HepG2 (cell line): ENCODE data around the gene FETUB. TPM values are rescaled to one million over a fixed set of nuclear protein-coding genes. Genes with fewer than 3 reads are reported as not detected.

ENCODE experiments used
- ATAC-seq: fragments of 200-7000 bp; cut with Tn5 transposase; 3 replicates; pipeline ENCODE4 v1.9.1; 2020; ENCODE audit warnings: mild to moderate bottlenecking, moderate library complexity
- BruUV-seq: library from RNA; stranded (reverse); fragments of 400-500 nt; replicated peaks from 2 replicates; lab custom pipeline; 2021; lab: Mats Ljungman, UMichigan
- CTCF ChIA-PET: fragments of 300-600 bp; formaldehyde crosslinking; extraction: SDS; loops from one replicate; lab custom pipeline; 2021; ENCODE audit warnings: low total read pairs, inconsistent platforms, low intra/inter-chr PET ratio; lab: Yijun Ruan, JAX
- POLR2A ChIA-PET: fragments of 350-600 bp; sonication (Branson Sonifier 250); formaldehyde crosslinking; loops from one replicate; lab custom pipeline; 2020; ENCODE audit warnings: antibody characterized with exemption, inconsistent platforms; lab: Yijun Ruan, JAX
- DNase-seq: peaks from one replicate; pipeline ENCODE4 v3.0.0-alpha.2; 2015; ENCODE audit warnings: low spot score
- FAIRE-seq: peaks from 3 replicates; lab custom pipeline; 2011; peaks lifted over from hg19 to GRCh38; lab: Jason Lieb, UNC
- H2AFZ ChIP-seq: one replicate; pipeline ENCODE4 v1.6.1; 2011; ENCODE audit warnings: low read length, inconsistent platforms
- H3K27ac ChIP-seq: fragments of 300-600 bp; 3 replicates; pipeline ENCODE4 v1.8.0; 2011; ENCODE audit warnings: mixed run types, mild to moderate bottlenecking, mixed read lengths, low read length, inconsistent platforms; ENCODE audit not compliant: insufficient read depth; ENCODE audit errors: extremely low read length
- H3K27me3 ChIP-seq, 2 experiments: fragments of 200-600 bp in 1 of 2; 2 replicates in 1 of 2; 3 replicates in 1 of 2; pipeline versions ENCODE4 v1.6.0 to v1.8.0; 2011; ENCODE audit warnings: low read length in 2 of 2, mild to moderate bottlenecking in 2 of 2, moderate library complexity in 2 of 2, inconsistent platforms in 1 of 2; ENCODE audit not compliant: insufficient read depth in 2 of 2, control insufficient read depth in 1 of 2
- H3K36me3 ChIP-seq, 2 experiments: fragments of 200-600 bp in 1 of 2; replicated peaks in 1 of 2; 2 replicates in 1 of 2; 3 replicates in 1 of 2; pipeline versions ENCODE4 v1.5.1 to v1.8.0; 2011; ENCODE audit warnings: low read length in 2 of 2, inconsistent platforms in 1 of 2; ENCODE audit not compliant: insufficient read depth in 2 of 2, control insufficient read depth in 1 of 2
- H3K4me1 ChIP-seq: 2 replicates; pipeline ENCODE4 v1.5.1; 2012; ENCODE audit warnings: low read length, inconsistent platforms; ENCODE audit not compliant: insufficient read depth
- H3K4me2 ChIP-seq: 2 replicates; pipeline ENCODE4 v1.6.0; 2011; ENCODE audit warnings: low read depth, low read length, inconsistent platforms
- H3K4me3 ChIP-seq, 3 experiments: fragments of 200-600 bp in 1 of 3; sonication (generic), shearing (Covaris generic) in 1 of 3; replicated peaks in 1 of 3; 2 replicates each; pipeline ENCODE4 v1.5.1; 2011 to 2016; ENCODE audit warnings: low read length in 3 of 3, inconsistent platforms in 2 of 3, low read depth in 2 of 3, mild to moderate bottlenecking in 2 of 3, control low read depth in 1 of 3, mixed read lengths in 1 of 3; ENCODE audit not compliant: insufficient read depth in 1 of 3
- H3K79me2 ChIP-seq: one replicate; pipeline ENCODE4 v1.6.1; 2011; ENCODE audit warnings: low read length, inconsistent platforms; ENCODE audit not compliant: insufficient read depth
- H3K9ac ChIP-seq: 2 replicates; pipeline ENCODE4 v1.6.0; 2011; ENCODE audit warnings: mild to moderate bottlenecking, low read depth, low read length, inconsistent platforms; ENCODE audit not compliant: insufficient read depth
- H3K9me3 ChIP-seq: 2 replicates; pipeline ENCODE4 v1.5.1; 2012; ENCODE audit warnings: mild to moderate bottlenecking, low read length
- H4K20me1 ChIP-seq: 2 replicates; pipeline ENCODE4 v1.6.0; 2011; ENCODE audit warnings: inconsistent platforms, mild to moderate bottlenecking, low read length, moderate library complexity; ENCODE audit not compliant: insufficient read depth
- AGO1 ChIP-seq: fragments of 200-400 bp; formaldehyde crosslinking; IDR thresholded peaks from 2 replicates; pipeline ENCODE4 v1.6.1; 2017; ENCODE audit warnings: mild to moderate bottlenecking, low read depth, low read length, moderate library complexity; ENCODE audit not compliant: poor library complexity, severe bottlenecking
- BCL6 ChIP-seq: IDR thresholded peaks from 2 replicates; pipeline ENCODE4 v1.6.1; 2016; ENCODE audit warnings: missing genetic modification reagents, missing compliant biosample characterization
- HNRNPH1 ChIP-seq: fragments of 200-400 bp; formaldehyde crosslinking; optimal IDR thresholded peaks from 2 replicates; pipeline ENCODE3; 2017; ENCODE audit warnings: mild to moderate bottlenecking, low read depth, low read length
- MXD3 ChIP-seq: IDR thresholded peaks from 2 replicates; pipeline ENCODE4 v1.6.1; 2016; ENCODE audit warnings: mild to moderate bottlenecking, missing biosample characterization, missing genetic modification reagents
- NR2F1 ChIP-seq, 2 experiments: fragments of 450-650 bp in 1 of 2; formaldehyde crosslinking in 1 of 2; IDR thresholded peaks; 2 replicates each; pipeline versions ENCODE4 v1.5.0 to v1.6.1; 2016 to 2020; ENCODE audit warnings: mild to moderate bottlenecking in 1 of 2, missing compliant biosample characterization in 1 of 2, missing genetic modification reagents in 1 of 2, moderate library complexity in 1 of 2
- PRDM15 ChIP-seq: sonication (generic); formaldehyde crosslinking; IDR thresholded peaks from 2 replicates; pipeline ENCODE4 v1.4.0; 2020; ENCODE audit warnings: missing genetic modification reagents
- ZKSCAN8 ChIP-seq: IDR thresholded peaks from 2 replicates; pipeline ENCODE4 v1.6.1; 2016; ENCODE audit warnings: borderline replicate concordance, missing genetic modification reagents, missing compliant biosample characterization
- ZNF160 ChIP-seq: sonication (generic); formaldehyde crosslinking; IDR thresholded peaks from 2 replicates; pipeline ENCODE4 v1.8.0; 2022; ENCODE audit warnings: mild to moderate bottlenecking, inconsistent platforms, missing genetic modification reagents
- ZNF713 ChIP-seq: sonication (generic); formaldehyde crosslinking; IDR thresholded peaks from 2 replicates; pipeline ENCODE4 v1.4.0; 2020; ENCODE audit warnings: mild to moderate bottlenecking, missing genetic modification reagents
- ZNF780A ChIP-seq: sonication (generic); formaldehyde crosslinking; IDR thresholded peaks from 2 replicates; pipeline ENCODE4 v1.8.0; 2022; ENCODE audit warnings: mild to moderate bottlenecking, missing genetic modification reagents, moderate library complexity
- WGBS: methylation state at CpG from one replicate; pipeline ENCODE4 v1.1.6; 2017; ENCODE audit warnings: low lambda C conversion rate; 5-methylcytosine and 5-hydroxymethylcytosine counted together
- in situ Hi-C: cut with HindIII; loops from 2 replicates; pipeline ENCODE4 v1.10.0; 2017; ENCODE audit warnings: low pct_unique_long_range_greater_than_20kb; ENCODE audit not compliant: extremely low pct_ligation_motif_present
- intact Hi-C: fragments of 100-400 bp; cut with micrococcal nuclease; formaldehyde crosslinking; loops from one replicate; pipeline ENCODE4 v1.10.0; 2022; ENCODE audit not compliant: unreplicated experiment
- polyA plus RNA-seq, 8 experiments: library from polyadenylated mRNA; depleted of rRNA in 3 of 8; stranded (reverse) in 7 of 8; unstranded in 1 of 8; fragments of >200 nt; fragmentation: Illumina TruSeq in 4 of 8; extraction: Trizol in 4 of 8; gene quantifications; 2 replicates each; pipeline versions ENCODE4 v1.2.1 to v1.2.3, GENCODE V29; 2011 to 2016; ENCODE audit warnings: low read depth in 4 of 8, missing spikeins in 1 of 8, mixed read lengths in 1 of 8; ENCODE audit not compliant: insufficient read depth in 1 of 8
- total RNA-seq, 5 experiments: library from RNA; depleted of rRNA; stranded (reverse); fragments of >200 nt; fragmentation: Illumina TruSeq; extraction: Trizol; gene quantifications; 2 replicates each; pipeline ENCODE4 v1.2.3, GENCODE V29; 2016; ENCODE audit warnings: low read depth in 1 of 5
- TF ChIP-seq, protein P1 (sequence below): sonication (generic); formaldehyde crosslinking; IDR thresholded peaks from 2 replicates; pipeline ENCODE4 v1.4.0; 2020; ENCODE audit warnings: missing genetic modification reagents
- TF ChIP-seq, protein P2 (sequence below): IDR thresholded peaks from 2 replicates; pipeline ENCODE4 v1.6.1; 2016; ENCODE audit warnings: low read depth
- TF ChIP-seq, protein P3 (sequence below): sonication (generic); formaldehyde crosslinking; IDR thresholded peaks from 2 replicates; pipeline ENCODE4 v1.4.0; 2020; ENCODE audit warnings: missing genetic modification reagents, borderline replicate concordance

Gene FETUB
- total and polyA plus RNA-seq, 2 of the 13 experiments (the other 11 are each of a cell fraction or from before 2014, with no cell fraction given) = 2.1 to 4.4 TPM

DNA sequence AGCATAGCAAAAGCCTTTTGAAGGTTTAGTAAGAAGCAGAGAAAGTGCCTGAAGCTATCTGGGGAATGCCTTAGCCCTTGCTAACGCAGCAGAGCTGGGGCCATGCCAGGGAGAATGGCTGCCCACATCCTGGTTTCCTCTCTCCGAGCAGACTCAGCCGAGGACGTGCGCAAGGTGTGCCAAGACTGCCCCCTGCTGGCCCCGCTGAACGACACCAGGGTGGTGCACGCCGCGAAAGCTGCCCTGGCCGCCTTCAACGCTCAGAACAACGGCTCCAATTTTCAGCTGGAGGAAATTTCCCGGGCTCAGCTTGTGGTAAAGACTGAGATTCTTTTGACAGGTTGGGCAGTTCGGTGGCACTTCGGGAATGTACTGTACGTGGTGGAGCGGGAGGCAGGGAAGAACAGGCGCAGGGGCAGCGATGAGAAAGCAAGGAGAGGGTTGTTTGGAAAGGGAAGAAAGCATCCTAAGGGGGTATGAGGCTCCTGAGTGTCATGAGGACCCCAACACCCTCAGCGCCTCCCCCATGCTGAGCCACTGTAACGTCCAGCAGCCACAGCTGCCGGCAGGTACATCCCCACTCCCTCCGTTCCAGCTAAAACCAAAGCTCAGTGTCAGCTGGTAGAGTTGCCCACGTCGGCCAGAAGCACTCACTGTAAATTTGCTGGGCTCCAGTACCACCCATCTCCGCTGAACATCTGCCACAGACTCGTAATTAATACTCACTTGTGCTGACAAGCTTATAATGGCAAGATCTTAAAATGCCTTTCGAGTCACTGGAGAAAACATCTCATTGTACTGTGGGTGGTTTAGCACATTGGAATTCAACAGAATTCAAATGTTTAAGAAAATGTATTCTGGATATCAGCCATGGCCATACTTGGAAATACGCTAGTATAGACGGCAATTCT, 22.9 kb upstream of the FETUB start:
- 0 out of 6 replicates have a peak overlapping the region, but pooled peaks of 1 of the 3 experiments have one; percentile 17 for H3K4me3 ChIP-seq
- POLR2A ChIA-PET = interaction anchor here (0.9 to 27.1 kb wide), 14 partner anchors 8 to 210 kb away, joined by 3 to 854 read pairs (median 4); partner anchors contain the start of genes DNAJB11, EIF4A2 and TBCCD1
- peaks cover 64% of the 10 kb centered on the region for H4K20me1 ChIP-seq
- TF ChIP-seq ZNF780A (0 out of 2 replicates have a peak, but pooled peaks have one; percentile 58), BCL6 (CRISPR knock-in tag) (peak; percentile 24; the same call in 1 of the 2 replicates), MXD3 (CRISPR knock-in tag) (no peak), ZNF160 (CRISPR knock-in tag) (no peak), PRDM15 (CRISPR knock-in tag) (no peak), ZNF713 (no peak), HNRNPH1 (peak; percentile 93), NR2F1 (CRISPR knock-in tag; IDR thresholded peaks at IDR 0.05) (no peak), AGO1 (no peak), ZKSCAN8 (CRISPR knock-in tag) (no peak)
- TF ChIP-seq, protein P1, sequence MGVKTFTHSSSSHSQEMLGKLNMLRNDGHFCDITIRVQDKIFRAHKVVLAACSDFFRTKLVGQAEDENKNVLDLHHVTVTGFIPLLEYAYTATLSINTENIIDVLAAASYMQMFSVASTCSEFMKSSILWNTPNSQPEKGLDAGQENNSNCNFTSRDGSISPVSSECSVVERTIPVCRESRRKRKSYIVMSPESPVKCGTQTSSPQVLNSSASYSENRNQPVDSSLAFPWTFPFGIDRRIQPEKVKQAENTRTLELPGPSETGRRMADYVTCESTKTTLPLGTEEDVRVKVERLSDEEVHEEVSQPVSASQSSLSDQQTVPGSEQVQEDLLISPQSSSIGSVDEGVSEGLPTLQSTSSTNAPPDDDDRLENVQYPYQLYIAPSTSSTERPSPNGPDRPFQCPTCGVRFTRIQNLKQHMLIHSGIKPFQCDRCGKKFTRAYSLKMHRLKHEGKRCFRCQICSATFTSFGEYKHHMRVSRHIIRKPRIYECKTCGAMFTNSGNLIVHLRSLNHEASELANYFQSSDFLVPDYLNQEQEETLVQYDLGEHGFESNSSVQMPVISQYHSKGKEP (CRISPR knock-in tag) = no peak
- TF ChIP-seq, protein P2, sequence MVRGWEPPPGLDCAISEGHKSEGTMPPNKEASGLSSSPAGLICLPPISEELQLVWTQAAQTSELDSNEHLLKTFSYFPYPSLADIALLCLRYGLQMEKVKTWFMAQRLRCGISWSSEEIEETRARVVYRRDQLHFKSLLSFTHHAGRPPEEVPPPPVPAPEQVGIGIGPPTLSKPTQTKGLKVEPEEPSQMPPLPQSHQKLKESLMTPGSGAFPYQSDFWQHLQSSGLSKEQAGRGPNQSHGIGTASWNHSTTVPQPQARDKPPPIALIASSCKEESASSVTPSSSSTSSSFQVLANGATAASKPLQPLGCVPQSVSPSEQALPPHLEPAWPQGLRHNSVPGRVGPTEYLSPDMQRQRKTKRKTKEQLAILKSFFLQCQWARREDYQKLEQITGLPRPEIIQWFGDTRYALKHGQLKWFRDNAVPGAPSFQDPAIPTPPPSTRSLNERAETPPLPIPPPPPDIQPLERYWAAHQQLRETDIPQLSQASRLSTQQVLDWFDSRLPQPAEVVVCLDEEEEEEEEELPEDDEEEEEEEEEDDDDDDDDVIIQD = no peak
- TF ChIP-seq, protein P3, sequence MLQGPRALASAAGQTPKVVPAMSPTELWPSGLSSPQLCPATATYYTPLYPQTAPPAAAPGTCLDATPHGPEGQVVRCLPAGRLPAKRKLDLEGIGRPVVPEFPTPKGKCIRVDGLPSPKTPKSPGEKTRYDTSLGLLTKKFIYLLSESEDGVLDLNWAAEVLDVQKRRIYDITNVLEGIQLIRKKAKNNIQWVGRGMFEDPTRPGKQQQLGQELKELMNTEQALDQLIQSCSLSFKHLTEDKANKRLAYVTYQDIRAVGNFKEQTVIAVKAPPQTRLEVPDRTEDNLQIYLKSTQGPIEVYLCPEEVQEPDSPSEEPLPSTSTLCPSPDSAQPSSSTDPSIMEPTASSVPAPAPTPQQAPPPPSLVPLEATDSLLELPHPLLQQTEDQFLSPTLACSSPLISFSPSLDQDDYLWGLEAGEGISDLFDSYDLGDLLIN (CRISPR knock-in tag) = no peak

More for the DNA sequence above, 22.9 kb upstream of the FETUB start:
- WGBS = 75% methylated on average over 31 of the region's 31 CpGs
- FAIRE-seq (no peak), DNase-seq (peak; percentile 49), ATAC-seq (peak; percentile 46)
- H3K4me2 ChIP-seq = peak overlapping the region; percentile 92; the same call in 1 of the 2 replicates
- in situ Hi-C loops = loop anchor here (10.0 kb wide), 1 partner anchor 138 kb away; no protein-coding TSS in a partner anchor
- H3K27me3 ChIP-seq = no peaks in the 10 kb centered on the region; a peak in 1 of 5 replicates
- no peaks in the 10 kb centered on the region for H3K9me3 ChIP-seq
- no peak overlapping the region for H2AFZ ChIP-seq
- CTCF ChIA-PET = interaction anchor here (1.8 kb wide), 1 partner anchor 28 kb away, joined by 15 read pairs; no protein-coding TSS in a partner anchor
- H3K27ac ChIP-seq = peak overlapping the region; percentile 28
- H3K36me3 ChIP-seq = peaks cover 17 to 47% of the 10 kb centered on the region in 2 experiments
- intact Hi-C loops = no loop called here
- peaks cover 53% of the 10 kb centered on the region for H3K4me1 ChIP-seq
- no peak overlapping the region for H3K9ac ChIP-seq
- H3K79me2 ChIP-seq = peaks cover 24% of the 10 kb centered on the region
- BruUV-seq = no TSS peak
